GM12875 (cell line): ENCODE data around the gene SARM1.

Experiments used
- H3K4me3 ChIP-seq: one replicate; pipeline ENCODE4 v1.5.1; 2011; ENCODE audit warnings: low read depth, low read length, control low read depth
- CTCF ChIP-seq: IDR thresholded peaks from 2 replicates; pipeline ENCODE4 v1.5.1; 2011; ENCODE audit warnings: low read depth, mild to moderate bottlenecking, control low read depth, inconsistent platforms, low read length, moderate library complexity, borderline replicate concordance; ENCODE audit not compliant: insufficient read depth

Gene SARM1

GRCh38 chr17:28395426-28395825, 23.9 kb downstream of the SARM1 start:
- no peak overlapping the region for H3K4me3 ChIP-seq
- no peak for TF ChIP-seq CTCF

GRCh38 chr17:28395968-28396367, 24.5 kb downstream of the SARM1 start:
- TF ChIP-seq CTCF = no peak
- no peak overlapping the region for H3K4me3 ChIP-seq

- H3K4me3 ChIP-seq = no peak overlapping the region
- no peak for TF ChIP-seq CTCF
These were observed 25.2 kb downstream of the SARM1 start for GRCh38 chr17:28396635-28397239.

DNA sequence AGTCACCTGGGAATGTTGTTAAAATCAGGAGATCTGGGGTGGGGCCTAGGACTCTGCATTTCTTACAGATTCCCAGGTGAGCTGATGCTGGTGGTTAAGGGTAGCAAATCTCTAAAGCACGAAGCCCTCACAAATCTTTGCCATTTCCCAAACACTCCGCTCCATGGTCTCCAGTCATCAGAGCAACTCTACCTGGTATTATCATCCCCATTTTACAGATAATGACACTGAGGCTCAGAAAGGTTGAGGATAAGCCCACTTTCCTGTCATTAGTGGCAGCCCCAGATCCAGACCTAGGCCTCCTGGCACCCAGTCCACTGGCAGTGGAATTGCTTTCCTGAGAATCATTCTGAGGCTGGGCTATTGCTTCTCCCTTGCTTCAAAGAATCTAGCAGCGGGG, 25.8 kb downstream of the SARM1 start:
- TF ChIP-seq CTCF = no peak
- H3K4me3 ChIP-seq = no peak overlapping the region

DNA sequence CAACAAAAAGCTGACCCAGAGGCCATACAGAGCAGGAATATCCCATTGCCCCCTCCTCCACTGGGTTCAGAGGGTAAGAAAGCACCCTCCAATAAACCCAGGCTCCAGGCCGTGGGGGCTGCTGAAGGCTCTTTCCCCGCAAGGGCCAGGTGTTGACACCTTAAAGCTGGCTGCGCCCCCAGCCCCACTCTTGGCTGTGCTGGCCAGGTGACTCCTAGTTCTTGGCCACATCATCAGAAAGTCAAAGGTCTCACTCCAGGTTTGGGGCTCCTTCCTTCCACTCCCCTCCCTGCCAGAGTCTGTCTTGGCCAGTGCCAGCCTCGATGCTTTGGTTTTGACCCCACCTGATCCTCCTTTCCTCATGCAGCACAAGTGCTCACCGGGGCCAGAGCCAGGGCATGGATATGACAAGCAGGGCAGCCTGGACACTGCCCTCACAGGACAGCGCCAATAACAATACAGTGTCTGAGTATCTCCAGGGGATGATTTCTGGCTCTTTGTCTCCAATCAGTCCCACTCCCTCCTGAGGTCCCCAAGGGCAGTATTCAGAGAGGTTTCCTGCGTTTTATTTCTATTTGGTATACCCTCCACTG, 26.3 kb downstream of the SARM1 start:
- no peak for TF ChIP-seq CTCF
- H3K4me3 ChIP-seq = no peak overlapping the region

DNA sequence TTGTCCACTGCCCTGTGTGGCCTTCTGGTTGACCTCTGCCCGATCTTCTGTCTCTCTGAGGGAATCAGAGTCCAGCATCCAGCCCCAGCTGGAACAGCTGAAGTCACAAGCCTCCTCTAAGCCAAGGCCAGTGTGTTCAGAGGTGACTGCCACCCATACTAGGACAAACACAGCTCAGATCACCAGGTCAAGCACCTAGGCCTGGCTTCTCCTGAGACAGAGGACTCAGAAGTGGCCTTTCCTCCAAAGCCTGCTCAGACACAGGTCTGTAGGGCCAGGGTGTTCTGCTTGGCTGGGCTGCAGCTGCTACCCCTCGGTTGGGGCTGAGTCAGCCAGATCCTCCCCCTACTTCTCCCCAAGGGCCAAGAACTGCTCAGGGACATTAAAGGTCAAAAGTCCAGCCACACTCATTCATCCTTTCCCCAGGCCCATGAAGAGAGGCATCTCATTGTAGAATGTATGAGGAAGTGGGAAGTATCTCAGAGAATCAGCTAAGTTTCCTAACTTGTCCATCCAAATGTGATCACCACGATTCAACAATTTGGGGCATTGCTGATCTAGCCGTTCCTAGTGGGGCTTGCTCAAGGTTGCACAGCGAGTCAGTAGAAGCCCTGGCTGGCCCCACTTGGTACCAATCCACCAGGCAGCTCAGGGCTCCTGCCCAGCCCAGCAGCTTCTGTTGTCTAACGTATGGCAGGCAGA, 26.9 kb downstream of the SARM1 start:
- H3K4me3 ChIP-seq = no peak overlapping the region
- no peak for TF ChIP-seq CTCF

GRCh38 chr17:28399808-28400207, 28.3 kb downstream of the SARM1 start:
- H3K4me3 ChIP-seq = no peak overlapping the region
- no peak for TF ChIP-seq CTCF
